WTC11 (cell line): ENCODE results near the gene AIG1. TPM values are rescaled to one million over a fixed set of nuclear protein-coding genes. Genes with fewer than 3 reads are reported as not detected.

Experiments
- ATAC-seq: fragments of 200-7000 bp; cut with Tn5 transposase; 2 replicates; pipeline ENCODE4 v1.10.0; 2021; ENCODE audit warnings: mild to moderate bottlenecking, moderate library complexity
- CTCF ChIA-PET: fragments of 300-600 bp; sonication (Branson Sonifier 250); formaldehyde crosslinking; loops from one replicate; lab custom pipeline; 2021; ENCODE audit warnings: antibody characterized with exemption; lab: Charles Lee
- POLR2A ChIA-PET: fragments of 350-600 bp; sonication (Branson Sonifier 250); formaldehyde crosslinking; loops from one replicate; lab custom pipeline; 2021; ENCODE audit warnings: antibody characterized with exemption; lab: Charles Lee
- DNase-seq: peaks from one replicate; pipeline ENCODE4 v3.0.0; 2021; ENCODE audit warnings: low spot score
- H3K27ac Mint-ChIP-seq: 2 replicates; pipeline ENCODE4 v1.8.0; 2021; ENCODE audit warnings: mixed read lengths
- H3K27me3 Mint-ChIP-seq: 2 replicates; pipeline ENCODE4 v1.8.0; 2021; ENCODE audit warnings: low read depth, mild to moderate bottlenecking, moderate library complexity, mixed read lengths
- H3K36me3 Mint-ChIP-seq: 2 replicates; pipeline ENCODE4 v1.8.0; 2021; ENCODE audit warnings: mixed read lengths
- H3K4me1 Mint-ChIP-seq: 2 replicates; pipeline ENCODE4 v1.8.0; 2022; ENCODE audit warnings: mixed read lengths
- H3K4me3 Mint-ChIP-seq: 2 replicates; pipeline ENCODE4 v1.8.0; 2021; ENCODE audit warnings: mild to moderate bottlenecking, moderate library complexity, mixed read lengths
- H3K9me3 Mint-ChIP-seq: 2 replicates; pipeline ENCODE4 v1.8.0; 2021; ENCODE audit warnings: mixed read lengths
- ATF1 ChIP-seq: sonication (generic); formaldehyde crosslinking; IDR thresholded peaks from 2 replicates; pipeline ENCODE4 v1.8.1; 2023; ENCODE audit warnings: mild to moderate bottlenecking, moderate library complexity, missing genetic modification reagents
- HMGA2 ChIP-seq: fragments of 250-450 bp; sonication (Bioruptor Pico); IDR thresholded peaks from 2 replicates; pipeline ENCODE4 v1.4.0; 2021; ENCODE audit warnings: mild to moderate bottlenecking, moderate library complexity
- NR1H2 ChIP-seq: sonication (generic); formaldehyde crosslinking; IDR thresholded peaks from 2 replicates; pipeline ENCODE4 v1.9.0; 2021; ENCODE audit warnings: mild to moderate bottlenecking, moderate library complexity, missing genetic modification reagents
- NR3C1 ChIP-seq: sonication (generic); formaldehyde crosslinking; conservative IDR thresholded peaks from 2 replicates; pipeline ENCODE4 v1.8.1; 2023; ENCODE audit warnings: low read depth, mild to moderate bottlenecking, missing genetic modification reagents
- RELA ChIP-seq: sonication (generic); formaldehyde crosslinking; IDR thresholded peaks from 2 replicates; pipeline ENCODE4 v1.8.1; 2022; ENCODE audit warnings: missing genetic modification reagents, mild to moderate bottlenecking, borderline replicate concordance
- RORB ChIP-seq: fragments of 250-450 bp; sonication (Bioruptor Pico); IDR thresholded peaks from 2 replicates; pipeline ENCODE4 v1.9.0; 2021; ENCODE audit warnings: mild to moderate bottlenecking
- ZNF317 ChIP-seq: sonication (generic); formaldehyde crosslinking; IDR thresholded peaks from 2 replicates; pipeline ENCODE4 v1.8.1; 2023; ENCODE audit warnings: low read depth, mild to moderate bottlenecking, moderate library complexity, missing genetic modification reagents, borderline replicate concordance
- ZNF416 ChIP-seq: fragments of 250-450 bp; sonication (Bioruptor Pico); IDR thresholded peaks from 2 replicates; pipeline ENCODE4 v1.9.0; 2021; ENCODE audit warnings: mild to moderate bottlenecking, inconsistent platforms
- total RNA-seq: library from RNA; stranded (reverse); gene quantifications from 3 replicates; pipeline ENCODE4 v1.2.3, GENCODE V29; 2021
- TF ChIP-seq, protein P1 (sequence below): sonication (generic); formaldehyde crosslinking; IDR thresholded peaks from 2 replicates; pipeline ENCODE4 v1.8.1; 2023; ENCODE audit warnings: mild to moderate bottlenecking, missing genetic modification reagents
- TF ChIP-seq, protein P2 (sequence below): sonication (generic); formaldehyde crosslinking; IDR thresholded peaks from 2 replicates; pipeline ENCODE4 v1.8.1; 2022; ENCODE audit warnings: missing genetic modification reagents, borderline replicate concordance
- TF ChIP-seq, protein P3 (sequence below): sonication (generic); formaldehyde crosslinking; IDR thresholded peaks from 2 replicates; pipeline ENCODE4 v1.8.0; 2022; ENCODE audit warnings: mild to moderate bottlenecking, missing genetic modification reagents
- TF ChIP-seq, protein P4 (sequence below): sonication (generic); formaldehyde crosslinking; IDR thresholded peaks from 2 replicates; pipeline ENCODE4 v1.8.1; 2022; ENCODE audit warnings: mild to moderate bottlenecking, missing genetic modification reagents, moderate library complexity, borderline replicate concordance
- TF ChIP-seq, protein P5 (sequence below): sonication (generic); formaldehyde crosslinking; IDR thresholded peaks from 2 replicates; pipeline ENCODE4 v1.8.1; 2022; ENCODE audit warnings: low read depth, missing genetic modification reagents, borderline replicate concordance
- TF ChIP-seq, protein P6 (sequence below): sonication (generic); formaldehyde crosslinking; IDR thresholded peaks from 2 replicates; pipeline ENCODE4 v1.8.1; 2022; ENCODE audit warnings: mild to moderate bottlenecking, moderate library complexity, missing genetic modification reagents
- TF ChIP-seq, protein P7 (sequence below): fragments of 200-600 bp; IDR thresholded peaks from 2 replicates; pipeline ENCODE4 v1.8.0; 2022; ENCODE audit warnings: antibody characterized with exemption
- TF ChIP-seq, protein P8 (sequence below): sonication (generic); formaldehyde crosslinking; IDR thresholded peaks from 2 replicates; pipeline ENCODE4 v1.8.0; 2022; ENCODE audit warnings: mild to moderate bottlenecking, missing genetic modification reagents

Gene AIG1
- total RNA-seq, 1 experiment from 2014 or later: 38.8 TPM

DNA sequence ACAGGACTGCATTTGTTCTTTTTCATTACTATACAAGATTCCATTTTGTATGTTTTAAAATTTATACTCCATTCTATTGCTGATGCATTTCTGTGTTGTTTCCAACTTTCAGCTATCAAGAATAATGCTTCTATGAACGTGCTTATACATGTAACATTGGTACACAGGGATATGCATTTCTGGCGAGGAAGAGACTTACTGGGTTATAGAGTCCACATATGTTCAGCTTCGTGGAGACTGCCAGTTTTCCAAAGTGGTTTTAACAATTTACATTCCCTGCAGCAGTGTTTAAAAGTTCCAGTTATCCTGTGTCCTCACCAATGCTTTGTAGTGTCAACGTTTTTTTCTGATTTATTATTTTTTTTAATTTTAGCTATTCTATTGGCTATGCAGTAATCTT lies 48.5 kb downstream of the AIG1 start (continued):
- TF ChIP-seq, protein P1, sequence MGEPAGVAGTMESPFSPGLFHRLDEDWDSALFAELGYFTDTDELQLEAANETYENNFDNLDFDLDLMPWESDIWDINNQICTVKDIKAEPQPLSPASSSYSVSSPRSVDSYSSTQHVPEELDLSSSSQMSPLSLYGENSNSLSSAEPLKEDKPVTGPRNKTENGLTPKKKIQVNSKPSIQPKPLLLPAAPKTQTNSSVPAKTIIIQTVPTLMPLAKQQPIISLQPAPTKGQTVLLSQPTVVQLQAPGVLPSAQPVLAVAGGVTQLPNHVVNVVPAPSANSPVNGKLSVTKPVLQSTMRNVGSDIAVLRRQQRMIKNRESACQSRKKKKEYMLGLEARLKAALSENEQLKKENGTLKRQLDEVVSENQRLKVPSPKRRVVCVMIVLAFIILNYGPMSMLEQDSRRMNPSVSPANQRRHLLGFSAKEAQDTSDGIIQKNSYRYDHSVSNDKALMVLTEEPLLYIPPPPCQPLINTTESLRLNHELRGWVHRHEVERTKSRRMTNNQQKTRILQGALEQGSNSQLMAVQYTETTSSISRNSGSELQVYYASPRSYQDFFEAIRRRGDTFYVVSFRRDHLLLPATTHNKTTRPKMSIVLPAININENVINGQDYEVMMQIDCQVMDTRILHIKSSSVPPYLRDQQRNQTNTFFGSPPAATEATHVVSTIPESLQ: no peak
- TF ChIP-seq ZNF416 (CRISPR knock-in tag): no peak
- TF ChIP-seq NR1H2 (CRISPR knock-in tag): no peak
- no peak for TF ChIP-seq ATF1 (CRISPR knock-in tag)

DNA sequence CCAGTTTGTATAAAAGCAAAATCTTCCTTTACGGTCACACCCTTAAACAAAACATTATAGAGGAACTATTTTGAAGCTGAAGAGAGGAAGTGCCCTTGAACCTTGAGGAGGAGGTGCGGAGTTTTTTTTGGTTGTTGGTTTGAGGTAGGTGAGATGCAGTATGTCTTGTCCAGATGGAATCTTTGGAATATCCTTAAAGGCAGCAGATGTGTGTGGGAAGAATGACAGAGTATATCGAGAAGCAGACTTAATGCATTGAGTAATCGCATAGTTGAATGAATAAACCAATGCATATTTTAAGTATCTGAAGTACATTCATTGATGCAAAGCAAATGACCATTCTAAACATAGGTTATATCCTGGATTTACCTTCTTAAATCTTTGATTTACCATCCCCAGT lies 49.9 kb downstream of the AIG1 start:
- Mint-ChIP-seq H3K27me3 (no peaks in the 10 kb centered on the region), H3K4me1 (no peaks in the 10 kb centered on the region), H3K36me3 (no peaks in the 10 kb centered on the region; the same call in 1 of the 2 replicates), H3K27ac (no peak overlapping the region), H3K9me3 (no peaks in the 10 kb centered on the region), H3K4me3 (no peak overlapping the region)
- no peak for TF ChIP-seq ZNF317 (CRISPR knock-in tag)
- TF ChIP-seq NR3C1: no peak
- TF ChIP-seq, protein P2, sequence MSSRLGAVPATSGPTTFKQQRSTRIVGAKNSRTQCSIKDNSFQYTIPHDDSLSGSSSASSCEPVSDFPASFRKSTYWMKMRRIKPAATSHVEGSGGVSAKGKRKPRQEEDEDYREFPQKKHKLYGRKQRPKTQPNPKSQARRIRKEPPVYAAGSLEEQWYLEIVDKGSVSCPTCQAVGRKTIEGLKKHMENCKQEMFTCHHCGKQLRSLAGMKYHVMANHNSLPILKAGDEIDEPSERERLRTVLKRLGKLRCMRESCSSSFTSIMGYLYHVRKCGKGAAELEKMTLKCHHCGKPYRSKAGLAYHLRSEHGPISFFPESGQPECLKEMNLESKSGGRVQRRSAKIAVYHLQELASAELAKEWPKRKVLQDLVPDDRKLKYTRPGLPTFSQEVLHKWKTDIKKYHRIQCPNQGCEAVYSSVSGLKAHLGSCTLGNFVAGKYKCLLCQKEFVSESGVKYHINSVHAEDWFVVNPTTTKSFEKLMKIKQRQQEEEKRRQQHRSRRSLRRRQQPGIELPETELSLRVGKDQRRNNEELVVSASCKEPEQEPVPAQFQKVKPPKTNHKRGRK: no peak
- ChIA-PET CTCF (no interaction called here), POLR2A (no interaction called here)
- DNase-seq (no peak), ATAC-seq (no peak)

DNA sequence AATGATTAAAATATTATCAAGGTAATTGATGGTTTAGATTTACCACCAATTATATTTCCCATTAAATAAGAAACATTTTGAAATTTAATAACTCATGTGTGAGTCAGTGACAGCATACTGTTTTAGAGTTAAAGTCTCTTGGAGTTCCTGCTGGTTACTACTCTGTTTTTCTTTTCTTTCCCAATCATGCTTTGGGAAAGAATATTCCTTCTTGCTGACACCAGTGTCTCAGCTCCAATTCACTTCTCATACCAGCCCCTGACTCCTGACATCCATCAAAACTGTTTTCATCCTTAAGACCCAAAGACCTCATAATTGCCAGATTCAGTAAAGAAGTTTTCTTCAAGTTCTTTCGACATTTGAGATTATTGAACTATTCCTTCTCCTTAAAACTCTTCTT lies 50.3 kb downstream of the AIG1 start:
- ATAC-seq (no peak), DNase-seq (no peak)
- H3K4me3 Mint-ChIP-seq: no peak overlapping the region
- H3K9me3 Mint-ChIP-seq: no peaks in the 10 kb centered on the region
- no peaks in the 10 kb centered on the region; the same call in 1 of the 2 replicates for H3K36me3 Mint-ChIP-seq
- H3K27me3 Mint-ChIP-seq: no peaks in the 10 kb centered on the region
- ChIA-PET POLR2A (no interaction called here), CTCF (no interaction called here)
- TF ChIP-seq, protein P3, sequence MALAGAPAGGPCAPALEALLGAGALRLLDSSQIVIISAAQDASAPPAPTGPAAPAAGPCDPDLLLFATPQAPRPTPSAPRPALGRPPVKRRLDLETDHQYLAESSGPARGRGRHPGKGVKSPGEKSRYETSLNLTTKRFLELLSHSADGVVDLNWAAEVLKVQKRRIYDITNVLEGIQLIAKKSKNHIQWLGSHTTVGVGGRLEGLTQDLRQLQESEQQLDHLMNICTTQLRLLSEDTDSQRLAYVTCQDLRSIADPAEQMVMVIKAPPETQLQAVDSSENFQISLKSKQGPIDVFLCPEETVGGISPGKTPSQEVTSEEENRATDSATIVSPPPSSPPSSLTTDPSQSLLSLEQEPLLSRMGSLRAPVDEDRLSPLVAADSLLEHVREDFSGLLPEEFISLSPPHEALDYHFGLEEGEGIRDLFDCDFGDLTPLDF (CRISPR knock-in tag): no peak
- TF ChIP-seq RELA (no peak), ATF1 (CRISPR knock-in tag) (no peak), HMGA2 (peak; percentile 25; the same call in 1 of the 2 replicates), RORB (CRISPR knock-in tag) (no peak)
- TF ChIP-seq, protein P4, sequence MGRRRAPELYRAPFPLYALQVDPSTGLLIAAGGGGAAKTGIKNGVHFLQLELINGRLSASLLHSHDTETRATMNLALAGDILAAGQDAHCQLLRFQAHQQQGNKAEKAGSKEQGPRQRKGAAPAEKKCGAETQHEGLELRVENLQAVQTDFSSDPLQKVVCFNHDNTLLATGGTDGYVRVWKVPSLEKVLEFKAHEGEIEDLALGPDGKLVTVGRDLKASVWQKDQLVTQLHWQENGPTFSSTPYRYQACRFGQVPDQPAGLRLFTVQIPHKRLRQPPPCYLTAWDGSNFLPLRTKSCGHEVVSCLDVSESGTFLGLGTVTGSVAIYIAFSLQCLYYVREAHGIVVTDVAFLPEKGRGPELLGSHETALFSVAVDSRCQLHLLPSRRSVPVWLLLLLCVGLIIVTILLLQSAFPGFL (CRISPR knock-in tag): no peak
- TF ChIP-seq, protein P5, sequence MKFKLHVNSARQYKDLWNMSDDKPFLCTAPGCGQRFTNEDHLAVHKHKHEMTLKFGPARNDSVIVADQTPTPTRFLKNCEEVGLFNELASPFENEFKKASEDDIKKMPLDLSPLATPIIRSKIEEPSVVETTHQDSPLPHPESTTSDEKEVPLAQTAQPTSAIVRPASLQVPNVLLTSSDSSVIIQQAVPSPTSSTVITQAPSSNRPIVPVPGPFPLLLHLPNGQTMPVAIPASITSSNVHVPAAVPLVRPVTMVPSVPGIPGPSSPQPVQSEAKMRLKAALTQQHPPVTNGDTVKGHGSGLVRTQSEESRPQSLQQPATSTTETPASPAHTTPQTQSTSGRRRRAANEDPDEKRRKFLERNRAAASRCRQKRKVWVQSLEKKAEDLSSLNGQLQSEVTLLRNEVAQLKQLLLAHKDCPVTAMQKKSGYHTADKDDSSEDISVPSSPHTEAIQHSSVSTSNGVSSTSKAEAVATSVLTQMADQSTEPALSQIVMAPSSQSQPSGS: no peak
- no peak overlapping the region for H3K27ac Mint-ChIP-seq
- no peaks in the 10 kb centered on the region for H3K4me1 Mint-ChIP-seq

DNA sequence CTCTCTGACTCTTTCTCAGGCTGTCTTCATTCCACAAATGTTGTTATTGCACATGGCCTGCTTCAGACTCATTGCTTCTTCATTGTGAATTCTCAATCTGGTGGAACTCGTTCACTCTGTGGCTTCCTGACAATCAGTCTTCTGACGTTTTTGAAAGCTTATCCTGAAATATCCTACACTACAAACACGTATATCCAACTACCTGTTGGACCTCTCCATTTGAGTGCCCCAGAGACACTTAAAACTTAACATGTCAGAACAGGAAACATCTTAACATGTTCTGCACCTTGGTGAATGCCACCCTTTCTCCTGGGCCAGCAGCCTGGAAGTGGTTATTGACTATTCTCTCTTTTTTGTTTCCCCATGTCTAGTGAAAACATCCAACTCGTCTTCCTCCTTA lies 50.8 kb downstream of the AIG1 start:
- ChIA-PET POLR2A (no interaction called here), CTCF (no interaction called here)
- Mint-ChIP-seq H3K27me3 (no peaks in the 10 kb centered on the region), H3K27ac (no peak overlapping the region), H3K36me3 (no peaks in the 10 kb centered on the region), H3K9me3 (no peaks in the 10 kb centered on the region), H3K4me3 (no peak overlapping the region), H3K4me1 (no peaks in the 10 kb centered on the region)
- DNase-seq (no peak), ATAC-seq (no peak)
- TF ChIP-seq, protein P6, sequence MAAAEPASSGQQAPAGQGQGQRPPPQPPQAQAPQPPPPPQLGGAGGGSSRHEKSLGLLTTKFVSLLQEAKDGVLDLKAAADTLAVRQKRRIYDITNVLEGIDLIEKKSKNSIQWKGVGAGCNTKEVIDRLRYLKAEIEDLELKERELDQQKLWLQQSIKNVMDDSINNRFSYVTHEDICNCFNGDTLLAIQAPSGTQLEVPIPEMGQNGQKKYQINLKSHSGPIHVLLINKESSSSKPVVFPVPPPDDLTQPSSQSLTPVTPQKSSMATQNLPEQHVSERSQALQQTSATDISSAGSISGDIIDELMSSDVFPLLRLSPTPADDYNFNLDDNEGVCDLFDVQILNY (CRISPR knock-in tag): no peak
- TF ChIP-seq, protein P7, sequence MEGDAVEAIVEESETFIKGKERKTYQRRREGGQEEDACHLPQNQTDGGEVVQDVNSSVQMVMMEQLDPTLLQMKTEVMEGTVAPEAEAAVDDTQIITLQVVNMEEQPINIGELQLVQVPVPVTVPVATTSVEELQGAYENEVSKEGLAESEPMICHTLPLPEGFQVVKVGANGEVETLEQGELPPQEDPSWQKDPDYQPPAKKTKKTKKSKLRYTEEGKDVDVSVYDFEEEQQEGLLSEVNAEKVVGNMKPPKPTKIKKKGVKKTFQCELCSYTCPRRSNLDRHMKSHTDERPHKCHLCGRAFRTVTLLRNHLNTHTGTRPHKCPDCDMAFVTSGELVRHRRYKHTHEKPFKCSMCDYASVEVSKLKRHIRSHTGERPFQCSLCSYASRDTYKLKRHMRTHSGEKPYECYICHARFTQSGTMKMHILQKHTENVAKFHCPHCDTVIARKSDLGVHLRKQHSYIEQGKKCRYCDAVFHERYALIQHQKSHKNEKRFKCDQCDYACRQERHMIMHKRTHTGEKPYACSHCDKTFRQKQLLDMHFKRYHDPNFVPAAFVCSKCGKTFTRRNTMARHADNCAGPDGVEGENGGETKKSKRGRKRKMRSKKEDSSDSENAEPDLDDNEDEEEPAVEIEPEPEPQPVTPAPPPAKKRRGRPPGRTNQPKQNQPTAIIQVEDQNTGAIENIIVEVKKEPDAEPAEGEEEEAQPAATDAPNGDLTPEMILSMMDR: no peak
- TF ChIP-seq, protein P8, sequence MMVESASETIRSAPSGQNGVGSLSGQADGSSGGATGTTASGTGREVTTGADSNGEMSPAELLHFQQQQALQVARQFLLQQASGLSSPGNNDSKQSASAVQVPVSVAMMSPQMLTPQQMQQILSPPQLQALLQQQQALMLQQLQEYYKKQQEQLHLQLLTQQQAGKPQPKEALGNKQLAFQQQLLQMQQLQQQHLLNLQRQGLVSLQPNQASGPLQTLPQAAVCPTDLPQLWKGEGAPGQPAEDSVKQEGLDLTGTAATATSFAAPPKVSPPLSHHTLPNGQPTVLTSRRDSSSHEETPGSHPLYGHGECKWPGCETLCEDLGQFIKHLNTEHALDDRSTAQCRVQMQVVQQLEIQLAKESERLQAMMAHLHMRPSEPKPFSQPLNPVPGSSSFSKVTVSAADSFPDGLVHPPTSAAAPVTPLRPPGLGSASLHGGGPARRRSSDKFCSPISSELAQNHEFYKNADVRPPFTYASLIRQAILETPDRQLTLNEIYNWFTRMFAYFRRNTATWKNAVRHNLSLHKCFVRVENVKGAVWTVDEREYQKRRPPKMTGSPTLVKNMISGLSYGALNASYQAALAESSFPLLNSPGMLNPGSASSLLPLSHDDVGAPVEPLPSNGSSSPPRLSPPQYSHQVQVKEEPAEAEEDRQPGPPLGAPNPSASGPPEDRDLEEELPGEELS (CRISPR knock-in tag): no peak
- no peak for TF ChIP-seq NR1H2 (CRISPR knock-in tag)
